ENCODE measurements around the gene NKX2-1.

DNA sequence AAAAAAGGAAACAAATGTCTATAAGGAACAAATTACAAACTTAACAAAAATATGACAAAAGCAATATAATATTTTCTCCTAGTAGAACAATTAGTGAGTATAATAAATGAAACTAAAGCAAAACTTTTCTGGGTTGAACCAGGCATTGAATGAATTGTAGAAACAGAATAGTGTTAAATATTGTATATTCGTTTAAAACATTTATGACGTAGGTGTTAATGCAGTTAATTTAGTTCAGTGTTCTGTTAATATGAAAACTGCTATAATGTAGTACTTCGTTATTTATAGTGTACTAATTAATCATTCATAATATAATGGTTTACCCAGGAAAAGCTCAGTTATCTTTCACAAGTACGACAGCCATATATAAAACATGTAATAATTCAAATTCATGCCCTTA lies 23.7 kb downstream of the NKX2-1 start:
- TF ChIP-seq CEBPB (IDR thresholded peaks at IDR 0.05; ENCODE audit: borderline replicate concordance, low read depth, low read length): no peak
- no peak for TF ChIP-seq ZNF101 (CRISPR knock-in tag; IDR thresholded peaks at IDR 0.05; ENCODE audit: borderline replicate concordance, low read depth)
- no peak for TF ChIP-seq ZBTB42 (CRISPR knock-in tag; IDR thresholded peaks at IDR 0.05)
- no peak for TF ChIP-seq MED8 (CRISPR knock-in tag; IDR thresholded peaks at IDR 0.05; ENCODE audit: insufficient replicate concordance)
- TF ChIP-seq POLR2AphosphoS5 (IDR thresholded peaks at IDR 0.05; ENCODE audit: low read depth, low read length): no peak
- no peak for TF ChIP-seq ISL2 (CRISPR knock-in tag; IDR thresholded peaks at IDR 0.05)

Measured in HepG2 (cell line).